HEK293T (cell line): ENCODE data around the gene PPFIBP1.

Experiments
- BHLHE40 ChIP-seq: fragments of 450-650 bp; IDR thresholded peaks from 2 replicates; pipeline ENCODE4 v1.6.1; 2016; ENCODE audit warnings: mild to moderate bottlenecking, moderate library complexity, borderline replicate concordance
- ELF4 ChIP-seq: fragments of 450-650 bp; IDR thresholded peaks from 2 replicates; pipeline ENCODE4 v1.6.1; 2017; ENCODE audit warnings: antibody characterized with exemption
- FOXA1 ChIP-seq: fragments of 450-650 bp; IDR thresholded peaks from 2 replicates; pipeline ENCODE4 v1.6.1; 2016; ENCODE audit warnings: mild to moderate bottlenecking
- L3MBTL2 ChIP-seq: fragments of 450-650 bp; conservative IDR thresholded peaks from 2 replicates; pipeline ENCODE4 v1.6.1; 2016; ENCODE audit warnings: mild to moderate bottlenecking
- LEF1 ChIP-seq: fragments of 450-650 bp; IDR thresholded peaks from 2 replicates; pipeline ENCODE4 v1.6.1; 2017; ENCODE audit warnings: mild to moderate bottlenecking, borderline replicate concordance
- NFRKB ChIP-seq: fragments of 450-650 bp; IDR thresholded peaks from 2 replicates; pipeline ENCODE4 v1.6.1; 2016; ENCODE audit warnings: mild to moderate bottlenecking, moderate library complexity
- SP1 ChIP-seq: fragments of 450-650 bp; IDR thresholded peaks from 2 replicates; pipeline ENCODE4 v1.6.1; 2017
- SUZ12 ChIP-seq: fragments of 450-650 bp; IDR thresholded peaks from 2 replicates; pipeline ENCODE4 v1.6.1; 2016; ENCODE audit warnings: mild to moderate bottlenecking
- TARDBP ChIP-seq: fragments of 450-650 bp; IDR thresholded peaks from 2 replicates; pipeline ENCODE4 v1.6.1; 2016
- ZNF384 ChIP-seq: fragments of 450-650 bp; IDR thresholded peaks from 2 replicates; pipeline ENCODE4 v1.6.1; 2016

DNA sequence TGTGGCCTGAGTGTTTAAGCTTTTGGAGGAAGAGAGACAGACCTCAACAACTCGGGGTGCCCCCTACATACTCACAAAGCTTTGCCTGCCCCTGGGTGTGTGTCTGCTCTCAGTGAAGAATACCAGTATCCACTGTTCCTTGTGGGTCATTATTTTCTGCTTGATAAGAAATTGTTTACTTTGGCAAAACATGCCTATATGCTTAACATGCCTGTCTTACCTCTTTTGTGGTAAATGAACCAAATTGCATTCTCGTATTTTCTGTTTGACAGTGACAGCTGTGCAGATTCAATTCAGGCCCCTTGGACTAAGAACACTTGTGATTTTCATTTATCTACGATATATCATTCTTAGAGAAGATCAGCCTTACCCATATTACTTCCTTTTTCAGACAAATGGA lies 121.7 kb downstream of the PPFIBP1 start:
- no peak for TF ChIP-seq LEF1
- no peak for TF ChIP-seq TARDBP
- TF ChIP-seq ZNF384: no peak
- no peak for TF ChIP-seq FOXA1
- no peak for TF ChIP-seq SP1
- TF ChIP-seq ELF4: no peak
- no peak for TF ChIP-seq BHLHE40
- no peak for TF ChIP-seq NFRKB
- no peak for TF ChIP-seq SUZ12
- no peak for TF ChIP-seq L3MBTL2
